Measurements from ENCODE around the gene GLI3. TPM values are rescaled to one million over a fixed set of nuclear protein-coding genes. Genes with fewer than 3 reads are reported as not detected.

The GLI3 gene
- total RNA-seq, 1 experiment from 2014 or later, result 45.0 TPM

- no peak overlapping the region for H2BK15ac ChIP-seq (ENCODE audit: low read depth, low read length)
- H2BK5ac ChIP-seq (ENCODE audit: insufficient read length, low read length), result no peak overlapping the region
- Mint-ChIP-seq H3K9me3 (no peaks in the 10 kb centered on the region), H3K27me3 (ENCODE audit: low read depth) (no peaks in the 10 kb centered on the region), H3K4me1 (peaks cover 5 to 6% of the 10 kb centered on the region in 2 experiments; a peak in 2 of 4 replicates), H3K4me3 (no peak overlapping the region), H3K27ac (no peak overlapping the region), H3K36me3 (ENCODE audit: insufficient read depth in 1 of 3, low read depth in 3 of 3) (peaks cover 0 to 2% (median 0%) of the 10 kb centered on the region in 3 experiments; a peak in 2 of 7 replicates)
- H3K4me2 ChIP-seq (ENCODE audit: insufficient read depth, insufficient read length, low read length), result no peak overlapping the region
- no peak overlapping the region for H4K91ac ChIP-seq (ENCODE audit: insufficient read length, low read depth, low read length)
- H2BK20ac ChIP-seq (ENCODE audit: low read depth, low read length, poor library complexity, severe bottlenecking), result no peak overlapping the region
- no peaks in the 10 kb centered on the region for H3K9me3 ChIP-seq (ENCODE audit: control insufficient read depth, low read depth, low read length)
- no peak overlapping the region for H3K9ac ChIP-seq (ENCODE audit: extremely low read depth, insufficient read length, low read length)
- no peak overlapping the region for H3K27ac ChIP-seq (ENCODE audit: insufficient read length, low read depth, low read length)
- H3K4me1 ChIP-seq (ENCODE audit: insufficient read depth, low read length), result no peaks in the 10 kb centered on the region
- no peak overlapping the region for H3K14ac ChIP-seq (ENCODE audit: insufficient read depth, low read length)
- no peak overlapping the region for H2AK5ac ChIP-seq (ENCODE audit: insufficient read length, low read length)
- H3K4ac ChIP-seq (ENCODE audit: low read depth, low read length), result no peak overlapping the region
- whole genome bisulfite sequencing (ENCODE audit: extremely low coverage, insufficient read length, low lambda C conversion rate), result no CpG with 5 or more reads among the region's 3 CpGs
- H2AFZ ChIP-seq (ENCODE audit: low read length), result no peak overlapping the region
- no peak overlapping the region for H3K56ac ChIP-seq (ENCODE audit: insufficient read length, low read depth, low read length)
- H3T11ph ChIP-seq (ENCODE audit: low read length), result no peak overlapping the region
- no peak overlapping the region for H3K23ac ChIP-seq (ENCODE audit: insufficient read length, low read depth, low read length)
- no peak overlapping the region for H4K5ac ChIP-seq (ENCODE audit: insufficient read length, low read depth, low read length)
- no peak overlapping the region for H4K8ac ChIP-seq (replicated peaks; ENCODE audit: insufficient read length, low read depth, low read length)
- TF ChIP-seq CTCF (conservative IDR thresholded peaks at IDR 0.05), result no peak
- DNase-seq, result no peak
- H2BK120ac ChIP-seq (ENCODE audit: low read depth, low read length, poor library complexity, severe bottlenecking), result no peak overlapping the region
- H3K23me2 ChIP-seq (ENCODE audit: insufficient read length, low read depth, low read length, poor library complexity, severe bottlenecking), result no peaks in the 10 kb centered on the region
- no peaks in the 10 kb centered on the region for H4K20me1 ChIP-seq (ENCODE audit: control insufficient read depth, insufficient read depth, insufficient read length)
- no peak overlapping the region for H2BK12ac ChIP-seq (ENCODE audit: insufficient read length, low read depth, low read length)
- H3K27me3 ChIP-seq (ENCODE audit: insufficient read depth, low read length), result no peaks in the 10 kb centered on the region
- H3K18ac ChIP-seq (ENCODE audit: insufficient read length, low read depth, low read length), result no peak overlapping the region
- H3K79me2 ChIP-seq (ENCODE audit: insufficient read depth, low read length), result no peaks in the 10 kb centered on the region
- H3K79me1 ChIP-seq (ENCODE audit: insufficient read depth, low read depth, low read length, poor library complexity, severe bottlenecking), result no peaks in the 10 kb centered on the region
These were observed 242.8 kb downstream of the GLI3 start for GRCh38 chr7:41994036-41994745.
